ENCODE results near the gene UCN3. TPM values are rescaled to one million over a fixed set of nuclear protein-coding genes. Genes with fewer than 3 reads are reported as not detected.
A peak's percentile ranks its signal among the peaks of the same experiment; 100 is the strongest.
"Not testable (repeated sequence)": the region's sequence is repeated elsewhere in the genome, so short reads cannot be mapped to it uniquely, and the experiment has no call there.

UCN3 gene
- total RNA-seq, 6 experiments from 2014 or later: not detected

- H3K36me3 Mint-ChIP-seq (ENCODE audit: low read depth): peaks cover 10% of the 10 kb centered on the region
- TF ChIP-seq, protein P1, sequence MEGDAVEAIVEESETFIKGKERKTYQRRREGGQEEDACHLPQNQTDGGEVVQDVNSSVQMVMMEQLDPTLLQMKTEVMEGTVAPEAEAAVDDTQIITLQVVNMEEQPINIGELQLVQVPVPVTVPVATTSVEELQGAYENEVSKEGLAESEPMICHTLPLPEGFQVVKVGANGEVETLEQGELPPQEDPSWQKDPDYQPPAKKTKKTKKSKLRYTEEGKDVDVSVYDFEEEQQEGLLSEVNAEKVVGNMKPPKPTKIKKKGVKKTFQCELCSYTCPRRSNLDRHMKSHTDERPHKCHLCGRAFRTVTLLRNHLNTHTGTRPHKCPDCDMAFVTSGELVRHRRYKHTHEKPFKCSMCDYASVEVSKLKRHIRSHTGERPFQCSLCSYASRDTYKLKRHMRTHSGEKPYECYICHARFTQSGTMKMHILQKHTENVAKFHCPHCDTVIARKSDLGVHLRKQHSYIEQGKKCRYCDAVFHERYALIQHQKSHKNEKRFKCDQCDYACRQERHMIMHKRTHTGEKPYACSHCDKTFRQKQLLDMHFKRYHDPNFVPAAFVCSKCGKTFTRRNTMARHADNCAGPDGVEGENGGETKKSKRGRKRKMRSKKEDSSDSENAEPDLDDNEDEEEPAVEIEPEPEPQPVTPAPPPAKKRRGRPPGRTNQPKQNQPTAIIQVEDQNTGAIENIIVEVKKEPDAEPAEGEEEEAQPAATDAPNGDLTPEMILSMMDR (IDR thresholded peaks at IDR 0.05): no peak
- DNase-seq: no peak
- peaks cover 7% of the 10 kb centered on the region for H3K4me1 Mint-ChIP-seq (ENCODE audit: low read depth)
- peaks cover 16% of the 10 kb centered on the region for H3K27me3 Mint-ChIP-seq (ENCODE audit: insufficient read depth)
- no peak overlapping the region for H3K4me3 Mint-ChIP-seq
- H3K27ac Mint-ChIP-seq: no peak overlapping the region
- peaks cover 16% of the 10 kb centered on the region for H3K9me3 Mint-ChIP-seq
Observed at GRCh38 chr10:5406918-5407317, 42.2 kb downstream of the UCN3 start.

GRCh38 chr10:5410787-5411186, 46.0 kb downstream of the UCN3 start:
- not testable (repeated sequence) for H3K4me1 Mint-ChIP-seq (ENCODE audit: low read depth); H3K27ac Mint-ChIP-seq; H3K36me3 Mint-ChIP-seq (ENCODE audit: low read depth); H3K4me3 Mint-ChIP-seq; DNase-seq
- Mint-ChIP-seq H3K27me3 (ENCODE audit: insufficient read depth) (peaks cover 14% of the 10 kb centered on the region), H3K9me3 (peaks cover 16% of the 10 kb centered on the region)

DNA sequence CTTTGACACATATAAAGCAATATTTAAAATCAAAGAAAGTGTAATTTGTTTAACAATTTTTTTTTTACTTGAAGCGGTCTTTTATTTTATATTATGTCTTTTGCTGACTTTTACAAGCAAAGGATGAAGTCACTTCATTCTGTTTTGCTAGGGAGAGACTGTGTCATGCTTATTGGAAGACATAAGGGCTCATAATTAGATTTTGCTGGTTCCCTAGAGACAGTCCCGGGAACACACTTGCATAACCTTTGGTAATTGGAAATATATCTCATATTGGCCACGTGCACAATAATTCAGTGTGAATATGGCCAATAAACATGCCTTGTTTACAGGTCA, 47.1 kb downstream of the UCN3 start:
- peak overlapping the region; percentile 78 for H3K27ac Mint-ChIP-seq
- H3K27me3 Mint-ChIP-seq (ENCODE audit: insufficient read depth): peaks cover 14% of the 10 kb centered on the region
- H3K4me3 Mint-ChIP-seq: no peak overlapping the region
- peaks cover 10% of the 10 kb centered on the region for H3K36me3 Mint-ChIP-seq (ENCODE audit: low read depth)
- peaks cover 5% of the 10 kb centered on the region for H3K4me1 Mint-ChIP-seq (ENCODE audit: low read depth)
- DNase-seq: peak; percentile 9
- TF ChIP-seq, protein P1 (IDR thresholded peaks at IDR 0.05): no peak
- peaks cover 16% of the 10 kb centered on the region for H3K9me3 Mint-ChIP-seq

GRCh38 chr10:5412277-5412941, 47.6 kb downstream of the UCN3 start, which contains the start of gene NET1:
Gene NET1 (plus strand): TSS chr10:5412557. CDS start chr10:5412693, 136 bp downstream.
- H3K36me3 Mint-ChIP-seq (ENCODE audit: low read depth): peaks cover 14% of the 10 kb centered on the region
- H3K27me3 Mint-ChIP-seq (ENCODE audit: insufficient read depth): peaks cover 14% of the 10 kb centered on the region
- peaks cover 16% of the 10 kb centered on the region for H3K9me3 Mint-ChIP-seq
- H3K27ac Mint-ChIP-seq: peak within 1 kb of the TSS; percentile 78
- peak; percentile 87 for DNase-seq
- no peak within 1 kb of the TSS for H3K4me3 Mint-ChIP-seq
- TF ChIP-seq, protein P1 (IDR thresholded peaks at IDR 0.05): no peak
- peaks cover 5% of the 10 kb centered on the region for H3K4me1 Mint-ChIP-seq (ENCODE audit: low read depth)

DNA sequence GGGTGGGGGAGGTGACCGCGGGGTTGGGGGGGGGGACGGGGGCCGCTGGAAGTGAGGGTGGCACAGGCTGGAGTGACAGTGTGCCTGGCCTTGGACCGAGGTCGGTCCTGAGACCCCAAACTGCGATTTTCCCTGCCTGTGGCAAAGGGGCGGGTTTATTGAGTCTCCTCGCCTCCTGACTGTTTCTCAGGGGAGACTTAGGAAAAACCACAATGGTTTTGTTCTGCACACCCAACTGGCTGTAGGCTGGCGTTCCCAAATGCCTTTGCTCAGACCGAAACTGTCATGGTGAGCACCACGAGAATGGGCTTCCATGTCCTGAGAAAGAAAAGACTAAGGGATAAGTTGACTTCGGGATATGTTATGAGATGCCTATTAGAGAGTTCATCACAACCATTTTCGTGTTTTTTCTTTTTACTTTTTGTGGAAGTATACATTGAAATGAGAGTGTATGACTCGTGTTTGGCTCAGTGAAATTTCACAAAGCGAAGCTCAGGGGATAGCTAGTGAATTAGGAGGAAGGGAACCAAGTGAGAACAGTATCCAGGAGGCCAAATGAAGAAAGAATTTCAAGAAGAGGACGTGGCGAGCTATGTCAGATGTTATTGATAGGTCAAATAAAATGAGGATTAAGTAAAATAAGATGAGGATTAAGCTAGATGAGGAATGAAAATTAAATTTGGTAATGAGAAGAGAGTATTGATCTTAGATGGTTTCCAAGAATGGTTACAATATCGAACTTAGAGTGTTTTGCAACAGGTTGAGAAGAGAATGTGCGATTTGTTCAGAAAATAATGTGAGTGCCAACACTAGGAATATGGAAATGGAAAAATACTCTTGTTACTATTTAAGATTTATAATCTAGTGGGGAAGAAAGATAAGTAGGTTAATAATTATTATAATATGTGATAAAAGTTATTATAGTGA, 48.5 kb downstream of the UCN3 start:
- H3K36me3 Mint-ChIP-seq (ENCODE audit: low read depth): peaks cover 23% of the 10 kb centered on the region
- peaks cover 20% of the 10 kb centered on the region for H3K9me3 Mint-ChIP-seq
- H3K4me1 Mint-ChIP-seq (ENCODE audit: low read depth): peaks cover 5% of the 10 kb centered on the region

More for the DNA sequence above, 48.5 kb downstream of the UCN3 start:
- no peak overlapping the region for H3K27ac Mint-ChIP-seq
- no peak overlapping the region for H3K4me3 Mint-ChIP-seq
- DNase-seq: peak; percentile 41
- peaks cover 14% of the 10 kb centered on the region for H3K27me3 Mint-ChIP-seq (ENCODE audit: insufficient read depth)
- TF ChIP-seq, protein P1 (IDR thresholded peaks at IDR 0.05): no peak
